Upper lobe of left lung (tissue), 6 donors: ENCODE results near the gene PRDM11. TPM values are rescaled to one million over a fixed set of nuclear protein-coding genes. Genes with fewer than 3 reads are reported as not detected.

Source experiments
- ATAC-seq, 2 donors: fragments of 200-7000 bp; cut with Tn5 transposase; one replicate each; pipeline ENCODE4 v1.9.1; 2022; ENCODE audit warnings: mild to moderate bottlenecking in 2 of 2, moderate library complexity in 2 of 2; ENCODE audit not compliant: low FRiP score in 2 of 2
- DNase-seq, 2 donors: peaks; one replicate each; pipeline ENCODE4 v3.0.0-alpha.2; 2019 to 2020
- H3K27ac ChIP-seq, 4 donors: fragments of 200-600 bp; sonication (generic); one replicate each; pipeline ENCODE4 v1.5.1; 2016 to 2019
- H3K27me3 ChIP-seq, 4 donors: fragments of 200-600 bp; sonication (generic); one replicate each; pipeline ENCODE4 v1.5.1; 2017 to 2019
- H3K36me3 ChIP-seq, 4 donors: fragments of 200-600 bp; sonication (generic); one replicate each; pipeline ENCODE4 v1.5.1; 2016 to 2019
- H3K4me1 ChIP-seq, 4 donors: fragments of 200-600 bp; sonication (generic); one replicate each; pipeline ENCODE4 v1.5.1; 2018 to 2019
- H3K4me3 ChIP-seq, 4 donors: fragments of 200-600 bp; sonication (generic); one replicate each; pipeline ENCODE4 v1.5.1; 2017 to 2019; ENCODE audit warnings: mild to moderate bottlenecking in 2 of 4, moderate library complexity in 1 of 4
- H3K9me3 ChIP-seq, 4 donors: fragments of 200-600 bp; sonication (generic); one replicate each; pipeline ENCODE4 v1.5.1; 2018 to 2019
- CTCF ChIP-seq, 6 experiments: fragments of 450-650 bp in 4 of 6; fragments of 200-600 bp in 2 of 6; sonication (generic) in 2 of 6; IDR thresholded peaks; one replicate each; pipeline ENCODE4 v1.5.1; 2016 to 2019; ENCODE audit warnings: antibody characterized with exemption in 6 of 6
- EP300 ChIP-seq, 4 donors: sonication (generic); formaldehyde crosslinking; IDR thresholded peaks; one replicate each; pipeline ENCODE4 v1.5.1; 2017; ENCODE audit warnings: antibody characterized with exemption in 4 of 4, control low read depth in 2 of 4
- POLR2A ChIP-seq, 4 donors: fragments of 450-650 bp; IDR thresholded peaks; one replicate each; pipeline ENCODE4 v1.5.1; 2016 to 2017; ENCODE audit warnings: antibody characterized with exemption in 4 of 4, mild to moderate bottlenecking in 2 of 4
- POLR2AphosphoS5 ChIP-seq, 2 donors: sonication (generic); formaldehyde crosslinking; IDR thresholded peaks; one replicate each; pipeline ENCODE4 v1.5.1; 2017; ENCODE audit warnings: antibody characterized with exemption in 2 of 2
- WGBS, 2 donors: methylation state at CpG; one replicate each; pipeline ENCODE4 v1.1.5; 2017 to 2018; 5-methylcytosine and 5-hydroxymethylcytosine counted together
- total RNA-seq, 6 donors: library from RNA; depleted of rRNA in 4 of 6; stranded (reverse); fragments of >200 nt in 4 of 6; gene quantifications; one replicate each; pipeline versions ENCODE4 v1.1.0 to v1.2.1, GENCODE V29; 2016 to 2021
- donor health status: DM: no; HTN: no; CAD: no; lungs with moderate emphysema.
- donor health status: DM: no; HTN: yes; CAD: no; lungs with severe emphysema.

Gene PRDM11
- total RNA-seq, 6 donors from 2014 or later, result 12.7 to 21.1 (median 16.0) TPM

- WGBS, 2 donors, result 81 to 86% methylated on average over 6 of the region's 6 CpGs
- no peaks in the 10 kb centered on the region for H3K36me3 ChIP-seq
- H3K4me3 ChIP-seq, result no peak overlapping the region
- H3K4me1 ChIP-seq, result no peaks in the 10 kb centered on the region
- H3K9me3 ChIP-seq, result no peaks in the 10 kb centered on the region
- ATAC-seq, result no peak
- TF ChIP-seq POLR2A (IDR thresholded peaks at IDR 0.05), result no peak
- peak overlapping the region in 1 of 4 donors; percentile 54 for H3K27ac ChIP-seq
- no peaks in the 10 kb centered on the region for H3K27me3 ChIP-seq
- DNase-seq, result no peak
Observed at GRCh38 chr11:45273509-45273908, 127.1 kb downstream of the PRDM11 start.

GRCh38 chr11:45274206-45274605 lies 127.8 kb downstream of the PRDM11 start:
- H3K36me3 ChIP-seq, result no peaks in the 10 kb centered on the region
- DNase-seq (no peak), ATAC-seq (no peak)
- TF ChIP-seq POLR2A (IDR thresholded peaks at IDR 0.05), result no peak
- no peak for TF ChIP-seq CTCF (IDR thresholded peaks at IDR 0.05)
- TF ChIP-seq POLR2AphosphoS5 (IDR thresholded peaks at IDR 0.05), result no peak
- no peaks in the 10 kb centered on the region for H3K9me3 ChIP-seq
- WGBS, 2 donors, result 60 to 73% methylated on average over 4 of the region's 4 CpGs
- no peaks in the 10 kb centered on the region for H3K27me3 ChIP-seq
- no peaks in the 10 kb centered on the region for H3K4me1 ChIP-seq
- no peak overlapping the region for H3K4me3 ChIP-seq
- H3K27ac ChIP-seq, result no peak overlapping the region

- no peaks in the 10 kb centered on the region for H3K36me3 ChIP-seq
- TF ChIP-seq POLR2A (IDR thresholded peaks at IDR 0.05), result no peak
- no peak for TF ChIP-seq EP300 (IDR thresholded peaks at IDR 0.05)
- TF ChIP-seq CTCF (IDR thresholded peaks at IDR 0.05), result no peak
- TF ChIP-seq POLR2AphosphoS5 (IDR thresholded peaks at IDR 0.05), result no peak
- H3K27ac ChIP-seq, result no peak overlapping the region
- no peaks in the 10 kb centered on the region for H3K27me3 ChIP-seq
- H3K9me3 ChIP-seq, result no peaks in the 10 kb centered on the region
- ATAC-seq, result no peak
- no peak overlapping the region for H3K4me3 ChIP-seq
- no peak for DNase-seq
- 71 to 72% methylated on average over 4 of the region's 4 CpGs for WGBS, 2 donors
- H3K4me1 ChIP-seq, result no peaks in the 10 kb centered on the region
Observed at GRCh38 chr11:45275828-45276227, 129.4 kb downstream of the PRDM11 start.

GRCh38 chr11:45278714-45279113 lies 132.3 kb downstream of the PRDM11 start:
- 80 to 94% methylated on average over 4 of the region's 4 CpGs for WGBS, 2 donors
- Histone ChIP-seq H3K4me3 (no peak overlapping the region), H3K27ac (no peak overlapping the region), H3K4me1 (no peaks in the 10 kb centered on the region), H3K27me3 (no peaks in the 10 kb centered on the region), H3K9me3 (no peaks in the 10 kb centered on the region), H3K36me3 (no peaks in the 10 kb centered on the region)
- ATAC-seq (no peak), DNase-seq (no peak)
- TF ChIP-seq EP300 (IDR thresholded peaks at IDR 0.05), result no peak
- TF ChIP-seq CTCF (IDR thresholded peaks at IDR 0.05), result no peak
- no peak for TF ChIP-seq POLR2A (IDR thresholded peaks at IDR 0.05)
- no peak for TF ChIP-seq POLR2AphosphoS5 (IDR thresholded peaks at IDR 0.05)

- ATAC-seq, result no peak
- 84 to 92% methylated on average over 2 of the region's 2 CpGs for WGBS, 2 donors
- TF ChIP-seq EP300 (IDR thresholded peaks at IDR 0.05), result no peak
- TF ChIP-seq CTCF (IDR thresholded peaks at IDR 0.05), result no peak
- no peak for TF ChIP-seq POLR2AphosphoS5 (IDR thresholded peaks at IDR 0.05)
- TF ChIP-seq POLR2A (IDR thresholded peaks at IDR 0.05), result no peak
- no peaks in the 10 kb centered on the region for H3K9me3 ChIP-seq
- no peaks in the 10 kb centered on the region for H3K4me1 ChIP-seq
- no peaks in the 10 kb centered on the region for H3K36me3 ChIP-seq
- no peak overlapping the region for H3K4me3 ChIP-seq
- H3K27me3 ChIP-seq, result no peaks in the 10 kb centered on the region
- H3K27ac ChIP-seq, result no peak overlapping the region
- DNase-seq, result no peak
Observed at GRCh38 chr11:45279645-45280044, 133.2 kb downstream of the PRDM11 start.
